HepG2 (cell line): ENCODE results near the gene S100G. TPM values are rescaled to one million over a fixed set of nuclear protein-coding genes. Genes with fewer than 3 reads are reported as not detected.

Source experiments
- ATAC-seq: fragments of 200-7000 bp; cut with Tn5 transposase; 3 replicates; pipeline ENCODE4 v1.9.1; 2020; ENCODE audit warnings: mild to moderate bottlenecking, moderate library complexity
- BruUV-seq: library from RNA; stranded (reverse); fragments of 400-500 nt; replicated peaks from 2 replicates; lab custom pipeline; 2021; lab: Mats Ljungman, UMichigan
- CTCF ChIA-PET: fragments of 300-600 bp; formaldehyde crosslinking; extraction: SDS; loops from one replicate; lab custom pipeline; 2021; ENCODE audit warnings: low total read pairs, inconsistent platforms, low intra/inter-chr PET ratio; lab: Yijun Ruan, JAX
- POLR2A ChIA-PET: fragments of 350-600 bp; sonication (Branson Sonifier 250); formaldehyde crosslinking; loops from one replicate; lab custom pipeline; 2020; ENCODE audit warnings: antibody characterized with exemption, inconsistent platforms; lab: Yijun Ruan, JAX
- DNase-seq: peaks from one replicate; pipeline ENCODE4 v3.0.0-alpha.2; 2015; ENCODE audit warnings: low spot score
- FAIRE-seq: peaks from 3 replicates; lab custom pipeline; 2011; peaks lifted over from hg19 to GRCh38; lab: Jason Lieb, UNC
- H2AFZ ChIP-seq: one replicate; pipeline ENCODE4 v1.6.1; 2011; ENCODE audit warnings: low read length, inconsistent platforms
- H3K27ac ChIP-seq: fragments of 300-600 bp; 3 replicates; pipeline ENCODE4 v1.8.0; 2011; ENCODE audit warnings: mixed run types, mild to moderate bottlenecking, mixed read lengths, low read length, inconsistent platforms; ENCODE audit not compliant: insufficient read depth; ENCODE audit errors: extremely low read length
- H3K27me3 ChIP-seq, 2 experiments: fragments of 200-600 bp in 1 of 2; 2 replicates in 1 of 2; 3 replicates in 1 of 2; pipeline versions ENCODE4 v1.6.0 to v1.8.0; 2011; ENCODE audit warnings: low read length in 2 of 2, mild to moderate bottlenecking in 2 of 2, moderate library complexity in 2 of 2, inconsistent platforms in 1 of 2; ENCODE audit not compliant: insufficient read depth in 2 of 2, control insufficient read depth in 1 of 2
- H3K36me3 ChIP-seq, 2 experiments: fragments of 200-600 bp in 1 of 2; replicated peaks in 1 of 2; 2 replicates in 1 of 2; 3 replicates in 1 of 2; pipeline versions ENCODE4 v1.5.1 to v1.8.0; 2011; ENCODE audit warnings: low read length in 2 of 2, inconsistent platforms in 1 of 2; ENCODE audit not compliant: insufficient read depth in 2 of 2, control insufficient read depth in 1 of 2
- H3K4me1 ChIP-seq: 2 replicates; pipeline ENCODE4 v1.5.1; 2012; ENCODE audit warnings: low read length, inconsistent platforms; ENCODE audit not compliant: insufficient read depth
- H3K4me2 ChIP-seq: 2 replicates; pipeline ENCODE4 v1.6.0; 2011; ENCODE audit warnings: low read depth, low read length, inconsistent platforms
- H3K4me3 ChIP-seq, 3 experiments: fragments of 200-600 bp in 1 of 3; sonication (generic), shearing (Covaris generic) in 1 of 3; replicated peaks in 1 of 3; 2 replicates each; pipeline ENCODE4 v1.5.1; 2011 to 2016; ENCODE audit warnings: low read length in 3 of 3, inconsistent platforms in 2 of 3, low read depth in 2 of 3, mild to moderate bottlenecking in 2 of 3, control low read depth in 1 of 3, mixed read lengths in 1 of 3; ENCODE audit not compliant: insufficient read depth in 1 of 3
- H3K79me2 ChIP-seq: one replicate; pipeline ENCODE4 v1.6.1; 2011; ENCODE audit warnings: low read length, inconsistent platforms; ENCODE audit not compliant: insufficient read depth
- H3K9ac ChIP-seq: 2 replicates; pipeline ENCODE4 v1.6.0; 2011; ENCODE audit warnings: mild to moderate bottlenecking, low read depth, low read length, inconsistent platforms; ENCODE audit not compliant: insufficient read depth
- H3K9me3 ChIP-seq: 2 replicates; pipeline ENCODE4 v1.5.1; 2012; ENCODE audit warnings: mild to moderate bottlenecking, low read length
- H4K20me1 ChIP-seq: 2 replicates; pipeline ENCODE4 v1.6.0; 2011; ENCODE audit warnings: inconsistent platforms, mild to moderate bottlenecking, low read length, moderate library complexity; ENCODE audit not compliant: insufficient read depth
- FOXP1 ChIP-seq, 2 experiments: fragments of 450-650 bp in 1 of 2; IDR thresholded peaks; 2 replicates each; pipeline ENCODE4 v1.6.1; 2017 to 2018; ENCODE audit warnings: antibody characterized with exemption in 1 of 2
- GLMP ChIP-seq: sonication (generic); formaldehyde crosslinking; IDR thresholded peaks from 2 replicates; pipeline ENCODE4 v1.9.0; 2021; ENCODE audit warnings: missing genetic modification reagents, mild to moderate bottlenecking, borderline replicate concordance
- HMG20B ChIP-seq: conservative IDR thresholded peaks from 2 replicates; pipeline ENCODE4 v1.6.1; 2016; ENCODE audit warnings: missing genetic modification reagents, missing compliant biosample characterization
- NAIF1 ChIP-seq: sonication (generic); formaldehyde crosslinking; IDR thresholded peaks from 2 replicates; pipeline ENCODE4 v1.5.0; 2020; ENCODE audit warnings: mild to moderate bottlenecking, missing genetic modification reagents, borderline replicate concordance
- POGK ChIP-seq: sonication (generic); formaldehyde crosslinking; conservative IDR thresholded peaks from 2 replicates; pipeline ENCODE4 v1.8.0; 2022; ENCODE audit warnings: mild to moderate bottlenecking, moderate library complexity, missing genetic modification reagents
- SMYD3 ChIP-seq: sonication (generic); formaldehyde crosslinking; IDR thresholded peaks from 2 replicates; pipeline ENCODE4 v1.8.1; 2023; ENCODE audit warnings: mild to moderate bottlenecking, missing genetic modification reagents
- ZBTB3 ChIP-seq: sonication (generic); formaldehyde crosslinking; IDR thresholded peaks from 2 replicates; pipeline ENCODE4 v1.4.0; 2020; ENCODE audit warnings: low read depth, mild to moderate bottlenecking, moderate library complexity, missing genetic modification reagents, borderline replicate concordance
- ZNF180 ChIP-seq: sonication (generic); formaldehyde crosslinking; IDR thresholded peaks from 2 replicates; pipeline ENCODE4 v1.4.0; 2020; ENCODE audit warnings: low read depth, missing genetic modification reagents, borderline replicate concordance
- ZNF512B ChIP-seq: sonication (generic); formaldehyde crosslinking; IDR thresholded peaks from 2 replicates; pipeline ENCODE4 v1.5.1; 2020; ENCODE audit warnings: missing genetic modification reagents, mild to moderate bottlenecking, borderline replicate concordance
- ZNF777 ChIP-seq: sonication (generic); formaldehyde crosslinking; IDR thresholded peaks from 2 replicates; pipeline ENCODE4 v1.4.0; 2020; ENCODE audit warnings: missing genetic modification reagents
- WGBS: methylation state at CpG from one replicate; pipeline ENCODE4 v1.1.6; 2017; ENCODE audit warnings: low lambda C conversion rate; 5-methylcytosine and 5-hydroxymethylcytosine counted together
- in situ Hi-C: cut with HindIII; loops from 2 replicates; pipeline ENCODE4 v1.10.0; 2017; ENCODE audit warnings: low pct_unique_long_range_greater_than_20kb; ENCODE audit not compliant: extremely low pct_ligation_motif_present
- intact Hi-C: fragments of 100-400 bp; cut with micrococcal nuclease; formaldehyde crosslinking; loops from one replicate; pipeline ENCODE4 v1.10.0; 2022; ENCODE audit not compliant: unreplicated experiment
- polyA plus RNA-seq, 8 experiments: library from polyadenylated mRNA; depleted of rRNA in 3 of 8; stranded (reverse) in 7 of 8; unstranded in 1 of 8; fragments of >200 nt; fragmentation: Illumina TruSeq in 4 of 8; extraction: Trizol in 4 of 8; gene quantifications; 2 replicates each; pipeline versions ENCODE4 v1.2.1 to v1.2.3, GENCODE V29; 2011 to 2016; ENCODE audit warnings: low read depth in 4 of 8, missing spikeins in 1 of 8, mixed read lengths in 1 of 8; ENCODE audit not compliant: insufficient read depth in 1 of 8
- total RNA-seq, 5 experiments: library from RNA; depleted of rRNA; stranded (reverse); fragments of >200 nt; fragmentation: Illumina TruSeq; extraction: Trizol; gene quantifications; 2 replicates each; pipeline ENCODE4 v1.2.3, GENCODE V29; 2016; ENCODE audit warnings: low read depth in 1 of 5

The S100G gene
- total and polyA plus RNA-seq, 2 of the 13 experiments (the other 11 are each of a cell fraction or from before 2014, with no cell fraction given) = not detected

GRCh38 chrX:16654093-16654492 lies 4.1 kb downstream of the S100G start:
- no TSS peak for BruUV-seq
- Histone ChIP-seq H3K9ac (no peak overlapping the region), H3K4me3 (no peak overlapping the region), H4K20me1 (no peaks in the 10 kb centered on the region), H3K4me1 (no peaks in the 10 kb centered on the region), H3K27me3 (no peaks in the 10 kb centered on the region), H3K79me2 (no peaks in the 10 kb centered on the region), H3K9me3 (no peaks in the 10 kb centered on the region), H3K36me3 (peaks cover 0 to 3% of the 10 kb centered on the region in 2 experiments; a peak in 1 of 5 replicates), H3K4me2 (no peak overlapping the region), H2AFZ (no peak overlapping the region), H3K27ac (no peak overlapping the region)
- ATAC-seq (no peak), FAIRE-seq (no peak), DNase-seq (no peak)
- 100% methylated on average over 3 of the region's 3 CpGs for WGBS
- intact Hi-C loops (no loop called here), in situ Hi-C loops (loop anchor here (25.0 kb wide), 1 partner anchor 192 kb away; no protein-coding TSS in a partner anchor)
- TF ChIP-seq FOXP1 (IDR thresholded peaks at IDR 0.05) = no peak
- no peak for TF ChIP-seq FOXP1 (CRISPR knock-in tag; IDR thresholded peaks at IDR 0.05)
- no peak for TF ChIP-seq GLMP (CRISPR knock-in tag)
- TF ChIP-seq SMYD3 (CRISPR knock-in tag) = no peak
- POLR2A ChIA-PET = no interaction called here
- CTCF ChIA-PET = no interaction called here

GRCh38 chrX:16658284-16658683 lies 8.3 kb downstream of the S100G start:
- FAIRE-seq (no peak), ATAC-seq (no peak), DNase-seq (no peak)
- H3K79me2 ChIP-seq = no peaks in the 10 kb centered on the region
- WGBS = 96% methylated on average over 2 of the region's 2 CpGs
- H2AFZ ChIP-seq = no peak overlapping the region
- no peak overlapping the region for H3K9ac ChIP-seq
- H3K27me3 ChIP-seq = no peaks in the 10 kb centered on the region
- H4K20me1 ChIP-seq = no peaks in the 10 kb centered on the region
- H3K9me3 ChIP-seq = no peaks in the 10 kb centered on the region
- H3K36me3 ChIP-seq = peaks cover 0 to 1% of the 10 kb centered on the region in 2 experiments; a peak in 1 of 5 replicates
- H3K4me1 ChIP-seq = no peaks in the 10 kb centered on the region
- H3K4me2 ChIP-seq = no peak overlapping the region
- H3K27ac ChIP-seq = no peak overlapping the region
- intact Hi-C loops = no loop called here
- ChIA-PET CTCF (no interaction called here), POLR2A (no interaction called here)
- H3K4me3 ChIP-seq = no peak overlapping the region
- in situ Hi-C loops = loop anchor here (25.0 kb wide), 1 partner anchor 196 kb away; no protein-coding TSS in a partner anchor
- no TSS peak for BruUV-seq
- TF ChIP-seq ZNF777 (CRISPR knock-in tag) (no peak), ZNF512B (CRISPR knock-in tag) (no peak), ZNF180 (CRISPR knock-in tag) (no peak), HMG20B (no peak), POGK (no peak), SMYD3 (CRISPR knock-in tag) (no peak), NAIF1 (CRISPR knock-in tag) (no peak), ZBTB3 (no peak)
